ENCODE measurements around the gene GCGR. TPM values are rescaled to one million over a fixed set of nuclear protein-coding genes. Genes with fewer than 3 reads are reported as not detected.

The GCGR gene
- polyA plus RNA-seq, 1 experiment, result not detected

DNA sequence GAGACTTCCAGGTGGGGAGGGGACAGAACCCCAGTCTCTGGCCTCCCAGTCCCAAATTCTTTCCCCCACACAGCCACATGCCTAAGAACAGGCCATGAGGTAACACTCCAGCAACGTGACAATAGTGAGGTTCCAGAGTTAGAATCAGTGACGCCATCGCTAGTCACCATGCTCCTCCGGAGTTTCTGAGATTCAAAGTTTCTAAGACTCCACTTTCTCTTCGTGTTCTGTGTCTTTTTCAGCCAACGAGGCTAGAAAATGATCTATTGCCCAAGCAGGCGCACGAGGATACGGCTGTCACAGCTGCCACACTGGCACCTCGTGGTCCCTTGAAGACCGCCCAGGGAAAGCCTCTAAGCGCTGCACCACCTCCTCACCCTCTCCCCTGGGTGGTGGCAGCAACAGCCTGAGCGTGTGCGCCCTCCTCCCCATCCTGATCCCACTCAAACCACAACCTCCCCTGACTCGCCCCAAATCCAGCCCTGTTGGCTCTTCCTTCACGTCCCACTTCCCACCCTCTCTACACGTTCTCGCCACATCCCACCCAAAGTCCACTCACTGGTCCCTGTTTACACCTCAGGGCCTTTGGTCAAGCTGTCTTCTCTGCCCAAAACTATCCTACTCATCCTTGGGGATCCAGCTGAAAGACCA lies 28.1 kb downstream of the GCGR start:
- Histone ChIP-seq H3K27me3 (ENCODE audit: control insufficient read depth, insufficient read depth, low read length) (no peaks in the 10 kb centered on the region), H3K4me3 (ENCODE audit: low read depth, low read length) (peak overlapping the region; percentile 83), H3K36me3 (ENCODE audit: control insufficient read depth, insufficient read depth, low read length) (no peaks in the 10 kb centered on the region)
- no peak for TF ChIP-seq CTCF (IDR thresholded peaks at IDR 0.05; ENCODE audit: insufficient read depth, low read depth, low read length)
- ChIA-PET CTCF (no interaction called here), POLR2A (no interaction called here)
- no peak for DNase-seq (ENCODE audit: low read depth)

GRCh38 chr17:81832608-81833159 lies 28.7 kb downstream of the GCGR start:
- TF ChIP-seq CTCF (IDR thresholded peaks at IDR 0.05; ENCODE audit: insufficient read depth, low read depth, low read length), result no peak
- ChIA-PET CTCF (no interaction called here), POLR2A (no interaction called here)
- Histone ChIP-seq H3K27me3 (ENCODE audit: control insufficient read depth, insufficient read depth, low read length) (no peaks in the 10 kb centered on the region), H3K36me3 (ENCODE audit: control insufficient read depth, insufficient read depth, low read length) (no peaks in the 10 kb centered on the region), H3K4me3 (ENCODE audit: low read depth, low read length) (peak overlapping the region; percentile 83)
- no peak for DNase-seq (ENCODE audit: low read depth)

- Histone ChIP-seq H3K27me3 (ENCODE audit: control insufficient read depth, insufficient read depth, low read length) (no peaks in the 10 kb centered on the region), H3K36me3 (ENCODE audit: control insufficient read depth, insufficient read depth, low read length) (no peaks in the 10 kb centered on the region), H3K4me3 (ENCODE audit: low read depth, low read length) (peak within 1 kb of the TSS; percentile 84)
- CTCF ChIA-PET, result interaction anchor here (0.7 kb wide), 1 partner anchor 197 kb away, joined by 3 read pairs; no protein-coding TSS in a partner anchor
- no peak for TF ChIP-seq CTCF (IDR thresholded peaks at IDR 0.05; ENCODE audit: insufficient read depth, low read depth, low read length)
- DNase-seq (ENCODE audit: low read depth), result peak; percentile 40
- POLR2A ChIA-PET, result interaction anchor here (0.6 kb wide), 1 partner anchor 122 kb away, joined by 3 read pairs; no protein-coding TSS in a partner anchor
These were observed 29.4 kb downstream of the GCGR start, which contains the start of gene MCRIP1 for GRCh38 chr17:81833160-81833920. TSS of gene MCRIP1 (minus strand) at chr17:81833291. CDS start at chr17:81824506, 8,785 bp downstream.

- Histone ChIP-seq H3K36me3 (ENCODE audit: control insufficient read depth, insufficient read depth, low read length) (no peaks in the 10 kb centered on the region), H3K27me3 (ENCODE audit: control insufficient read depth, insufficient read depth, low read length) (no peaks in the 10 kb centered on the region), H3K4me3 (ENCODE audit: low read depth, low read length) (peak overlapping the region; percentile 84)
- no peak for DNase-seq (ENCODE audit: low read depth)
- POLR2A ChIA-PET, result interaction anchor here (0.6 kb wide), 1 partner anchor 123 kb away, joined by 3 read pairs; no protein-coding TSS in a partner anchor
- TF ChIP-seq CTCF (IDR thresholded peaks at IDR 0.05; ENCODE audit: insufficient read depth, low read depth, low read length), result no peak
- CTCF ChIA-PET, result interaction anchor here (0.7 kb wide), 1 partner anchor 196 kb away, joined by 3 read pairs; no protein-coding TSS in a partner anchor
These were observed 30.2 kb downstream of the GCGR start for GRCh38 chr17:81833921-81834830.

Measured in BJ (cell line).